HG03064 (cell line): ENCODE measurements around the gene UBR3.
"Not testable (repeated sequence)": the region's sequence is repeated elsewhere in the genome, so short reads cannot be mapped to it uniquely, and the experiment has no call there.

Experiments used
- ATAC-seq: cut with Tn5 transposase; IDR thresholded peaks from one replicate; pipeline ENCODE4 v1.9.1; 2021; ENCODE audit warnings: low read depth; ENCODE audit not compliant: unreplicated experiment

The UBR3 gene

GRCh38 chr2:169933124-169933711 lies 106.0 kb downstream of the UBR3 start:
- no peak for ATAC-seq

DNA sequence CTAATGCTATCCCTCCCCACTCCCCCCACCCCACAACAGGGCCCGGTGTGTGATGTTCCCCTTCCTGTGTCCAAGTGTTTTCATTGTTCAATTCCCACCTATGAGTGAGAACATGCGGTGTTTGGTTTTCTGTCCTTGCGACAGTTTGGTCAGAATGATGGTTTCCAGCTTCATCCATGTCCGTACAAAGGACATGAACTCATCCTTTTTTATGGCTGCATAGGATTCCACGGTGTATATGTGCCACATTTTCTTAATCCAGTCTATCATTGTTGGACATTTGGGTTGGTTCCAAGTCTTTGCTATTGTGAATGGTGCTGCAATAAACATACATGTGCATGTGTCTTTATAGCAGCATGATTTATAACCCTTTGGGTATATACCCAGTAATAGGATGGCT lies 109.4 kb downstream of the UBR3 start:
- ATAC-seq: not testable (repeated sequence)

DNA sequence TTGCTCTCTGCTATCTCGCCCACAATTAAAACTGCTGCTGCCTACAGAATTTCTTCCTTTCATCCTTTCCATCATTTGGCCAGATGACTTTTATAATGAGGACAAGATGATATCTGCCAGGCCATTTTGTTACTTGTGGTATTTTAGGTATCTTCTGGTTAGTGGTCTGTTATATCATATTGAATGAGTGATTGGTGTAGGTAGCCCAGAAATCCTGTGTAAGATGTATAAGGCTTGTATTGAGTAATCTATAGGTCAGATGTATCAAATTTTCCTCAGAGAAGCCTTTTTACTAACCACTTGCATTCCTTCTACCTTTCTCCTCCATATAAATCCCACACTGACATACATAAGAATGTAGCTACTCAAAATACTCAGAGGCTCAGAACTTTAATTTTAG lies 118.3 kb downstream of the UBR3 start:
- no peak for ATAC-seq

DNA sequence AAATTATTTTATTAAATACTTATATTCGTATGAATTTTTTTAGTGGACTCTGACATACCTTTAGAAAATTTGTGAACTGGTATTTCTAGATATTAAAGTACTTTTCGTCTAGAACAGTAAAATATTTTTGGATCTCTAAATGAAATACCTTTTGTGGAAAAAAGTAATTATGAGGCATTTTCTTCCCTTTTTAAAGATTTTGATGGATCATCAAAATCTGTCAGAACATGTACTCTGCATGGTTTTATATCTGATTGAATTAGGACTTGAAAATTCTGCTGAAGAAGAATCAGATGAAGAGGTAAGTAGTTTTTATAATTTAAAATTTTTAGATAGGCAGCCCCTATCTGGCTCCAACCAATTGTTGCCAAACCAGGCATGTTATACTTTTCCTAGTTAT lies 118.8 kb downstream of the UBR3 start:
- no peak for ATAC-seq

GRCh38 chr2:169946546-169946945 lies 119.3 kb downstream of the UBR3 start:
- no peak for ATAC-seq

GRCh38 chr2:169955940-169956339 lies 128.7 kb downstream of the UBR3 start:
- no peak for ATAC-seq

- not testable (repeated sequence) for ATAC-seq
Observed at GRCh38 chr2:169957219-169957618, 130.0 kb downstream of the UBR3 start.

DNA sequence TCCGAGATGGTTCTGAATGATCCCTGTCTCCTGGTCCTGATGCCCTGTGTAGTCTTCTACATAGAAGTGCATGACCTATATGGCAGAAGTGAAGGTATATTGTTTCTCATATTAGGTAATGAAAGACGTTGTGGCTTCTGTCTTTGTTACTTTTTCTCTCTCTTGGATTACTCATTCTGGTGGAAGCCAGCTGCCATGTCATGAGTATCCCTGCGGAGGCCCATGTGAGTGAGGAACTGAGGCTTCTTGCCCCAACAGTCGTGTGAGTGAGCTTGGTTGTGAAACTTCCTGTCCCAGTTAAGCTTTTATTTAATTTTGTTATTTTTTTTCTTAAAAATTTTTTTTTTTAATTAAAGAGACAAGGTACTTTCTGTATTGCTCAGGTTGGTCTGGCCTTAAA lies 134.7 kb downstream of the UBR3 start:
- ATAC-seq: no peak

DNA sequence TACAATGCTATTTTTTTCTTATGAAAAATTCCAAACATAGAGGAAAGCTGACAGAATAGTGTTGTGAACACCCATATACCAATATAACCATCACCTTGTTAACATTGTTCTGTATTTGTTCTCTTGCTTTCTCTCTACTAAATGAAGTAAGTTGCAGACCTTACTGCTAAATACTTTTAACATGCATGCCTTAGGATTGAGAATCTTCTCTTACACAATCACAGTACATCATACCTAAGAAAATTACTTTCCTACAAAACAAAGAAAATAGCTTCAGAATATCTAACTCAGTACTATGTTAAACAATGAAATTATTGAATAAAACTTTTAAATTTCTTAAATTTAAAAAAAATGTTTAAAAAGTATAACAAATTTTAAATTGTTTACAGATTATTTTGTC lies 136.5 kb downstream of the UBR3 start:
- ATAC-seq: no peak

DNA sequence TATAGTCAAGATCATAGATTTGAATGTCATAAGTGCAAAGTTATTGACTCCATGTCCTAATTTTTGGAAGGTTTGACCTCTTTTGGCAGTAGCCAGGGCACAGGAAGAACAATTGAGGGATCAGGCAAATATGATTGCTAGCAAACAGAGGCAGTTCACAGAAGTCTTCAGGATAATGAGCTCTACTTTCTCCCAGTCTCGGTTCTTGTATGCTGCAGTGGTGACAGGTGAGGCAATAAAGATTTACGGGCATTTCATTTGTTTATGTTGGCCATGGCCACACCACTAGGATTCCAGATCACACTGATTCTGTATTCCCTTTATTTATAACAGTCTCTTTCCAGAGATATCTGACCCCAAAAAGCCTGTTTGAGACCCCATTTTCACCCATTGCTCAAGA lies 137.5 kb downstream of the UBR3 start:
- no peak for ATAC-seq

- ATAC-seq: no peak
Observed at GRCh38 chr2:169965495-169965894, 138.2 kb downstream of the UBR3 start.

DNA sequence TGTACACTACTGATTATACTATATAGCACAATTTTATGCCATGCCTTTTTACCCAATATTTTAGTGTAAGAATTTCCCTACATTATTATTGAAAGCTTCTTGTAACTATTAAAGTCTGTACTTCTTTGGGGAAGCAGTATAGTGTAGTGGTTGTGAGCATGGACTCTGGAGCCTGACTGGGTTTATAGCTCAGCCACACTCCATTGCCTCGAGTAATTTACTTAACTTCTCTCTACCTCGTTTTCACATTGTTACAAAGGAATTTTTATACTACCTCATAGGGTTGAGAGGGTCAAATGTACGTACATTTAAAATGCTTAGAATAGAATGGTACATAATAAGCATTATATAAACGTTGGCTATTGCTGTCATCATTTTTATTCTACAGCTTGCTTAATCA lies 139.2 kb downstream of the UBR3 start:
- ATAC-seq: no peak

DNA sequence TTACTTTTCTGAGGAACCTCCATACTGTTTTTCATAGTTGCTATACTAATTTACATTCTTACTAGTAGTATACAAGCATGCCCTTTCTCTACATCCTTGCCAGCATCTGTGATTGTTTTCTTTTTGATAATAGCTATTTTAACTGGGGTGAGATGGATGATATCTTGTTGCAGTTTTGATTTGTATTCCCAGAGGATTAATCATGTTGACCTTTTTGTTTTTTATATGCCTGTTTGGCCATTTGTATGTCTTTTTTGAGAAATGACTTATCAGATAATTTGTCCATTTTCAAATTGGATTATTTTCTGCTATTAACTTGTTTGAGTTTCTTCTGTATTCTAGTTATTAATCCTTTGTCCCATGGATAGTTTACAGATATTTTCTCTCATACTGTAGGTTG lies 141.5 kb downstream of the UBR3 start:
- ATAC-seq: no peak

- no peak for ATAC-seq
Observed at GRCh38 chr2:169975221-169975620, 148.0 kb downstream of the UBR3 start.

- ATAC-seq: no peak
Observed at GRCh38 chr2:169976335-169976851, 149.1 kb downstream of the UBR3 start.

- no peak for ATAC-seq
Observed at GRCh38 chr2:169977530-169977929, 150.3 kb downstream of the UBR3 start.

DNA sequence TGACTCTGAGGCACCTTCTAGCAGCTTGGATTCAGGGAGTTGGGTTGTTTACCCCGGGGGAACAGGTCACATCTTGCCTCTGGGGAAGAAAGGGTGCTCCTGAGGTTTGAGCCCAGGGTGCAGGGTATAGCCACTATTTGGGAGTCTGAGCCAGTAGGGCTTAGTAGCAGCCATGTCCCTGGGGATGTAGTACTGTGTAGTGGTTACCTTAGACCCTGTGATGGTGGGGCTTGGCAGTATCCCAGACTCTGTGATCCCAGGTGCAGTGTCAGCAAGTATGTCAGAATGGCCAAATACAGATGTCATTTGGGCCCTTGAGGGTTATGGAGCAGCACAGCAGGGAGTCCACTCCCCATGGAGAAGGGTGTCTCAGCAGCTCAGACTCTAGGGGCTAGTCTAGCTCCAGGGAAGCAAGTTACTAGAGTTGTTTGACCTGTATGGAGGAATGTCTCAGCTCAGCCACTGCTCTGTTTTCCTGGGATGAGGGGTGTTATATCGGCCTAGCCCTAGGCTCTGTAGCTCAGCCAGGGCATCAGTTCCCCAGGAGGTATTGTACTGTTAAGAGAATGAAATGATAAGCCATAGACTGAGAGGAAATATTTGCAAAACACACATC lies 151.3 kb downstream of the UBR3 start:
- ATAC-seq: no peak

- ATAC-seq: no peak
Observed at GRCh38 chr2:169979025-169979424, 151.8 kb downstream of the UBR3 start.

DNA sequence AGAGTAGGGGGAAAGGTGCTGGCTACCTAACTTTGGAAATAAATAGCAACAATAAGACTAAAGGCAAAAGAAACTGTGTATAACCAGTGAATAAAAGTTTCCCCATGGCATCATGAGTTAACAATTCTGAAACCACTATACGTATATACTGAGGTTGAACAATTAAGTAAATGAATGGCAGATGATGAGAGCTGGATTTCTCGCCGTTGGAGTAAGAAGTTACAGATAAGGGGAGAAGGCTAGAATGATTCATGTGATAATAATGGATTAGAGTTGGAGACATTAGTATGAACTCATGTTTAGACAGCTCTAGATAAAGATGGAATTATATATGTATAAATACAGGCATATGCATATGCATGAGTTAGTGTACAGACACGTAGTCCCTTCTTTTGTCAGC lies 152.7 kb downstream of the UBR3 start:
- no peak for ATAC-seq

DNA sequence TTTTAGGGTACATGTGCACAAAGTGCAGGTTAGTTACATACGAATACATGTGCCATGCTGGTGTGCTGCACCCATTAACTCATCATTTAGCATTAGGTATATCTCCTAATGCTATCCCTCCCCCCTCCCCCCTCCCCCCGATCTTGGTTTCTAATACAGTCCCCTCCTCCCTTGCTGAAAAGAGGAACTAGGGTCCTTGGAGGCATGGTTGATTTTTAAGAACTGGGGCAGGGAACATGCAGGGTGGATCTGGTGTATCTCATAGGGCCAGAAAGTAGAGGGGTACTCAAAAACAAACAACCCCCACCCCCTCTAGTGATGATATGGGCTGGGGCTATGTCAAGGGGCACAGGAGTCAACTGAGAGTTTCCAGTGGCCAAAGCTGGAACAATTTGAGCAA lies 153.4 kb downstream of the UBR3 start:
- ATAC-seq: no peak

- no peak for ATAC-seq
Observed at GRCh38 chr2:169982929-169983328, 155.7 kb downstream of the UBR3 start.

- ATAC-seq: no peak
Observed at GRCh38 chr2:169983506-169983905, 156.3 kb downstream of the UBR3 start.

GRCh38 chr2:169984145-169984544 lies 156.9 kb downstream of the UBR3 start:
- no peak for ATAC-seq
